HG03280 (cell line): ENCODE data around the gene NSL1.
A peak's percentile ranks its signal among the peaks of the same experiment; 100 is the strongest.
"Not testable (repeated sequence)": the region's sequence is repeated elsewhere in the genome, so short reads cannot be mapped to it uniquely, and the experiment has no call there.

Experiments used
- ATAC-seq: cut with Tn5 transposase; IDR thresholded peaks from one replicate; pipeline ENCODE4 v1.9.1; 2021; ENCODE audit warnings: mild to moderate bottlenecking, moderate library complexity; ENCODE audit not compliant: unreplicated experiment

NSL1 gene

GRCh38 chr1:212791676-212792395 lies at the start of gene NSL1, which contains the start of gene TATDN3:
NSL1 (minus strand) TSS chr1:212791777; CDS start chr1:212791763, 14 bp downstream.
TATDN3 (plus strand) TSS chr1:212791894; CDS start chr1:212791922, 28 bp downstream.
- ATAC-seq, result peak; percentile 64

- no peak for ATAC-seq
These were observed 46.6 kb upstream of the NSL1 start for GRCh38 chr1:212838145-212838544.

GRCh38 chr1:212833211-212834207 lies 41.9 kb upstream of the NSL1 start:
- ATAC-seq, result not testable (repeated sequence)

GRCh38 chr1:212828395-212828794 lies 36.8 kb upstream of the NSL1 start:
- ATAC-seq, result no peak

GRCh38 chr1:212827831-212828278 lies 36.3 kb upstream of the NSL1 start:
- ATAC-seq, result no peak

- ATAC-seq, result no peak
These were observed 35.7 kb upstream of the NSL1 start for GRCh38 chr1:212827171-212827776.

GRCh38 chr1:212825798-212826452 lies 34.3 kb upstream of the NSL1 start:
- no peak for ATAC-seq

GRCh38 chr1:212824201-212824600 lies 32.6 kb upstream of the NSL1 start:
- ATAC-seq, result no peak

GRCh38 chr1:212822956-212823355 lies 31.4 kb upstream of the NSL1 start:
- no peak for ATAC-seq

- ATAC-seq, result no peak
These were observed 29.4 kb upstream of the NSL1 start for GRCh38 chr1:212820969-212821368.

GRCh38 chr1:212819726-212820125 lies 28.1 kb upstream of the NSL1 start:
- peak; percentile 51 for ATAC-seq

- ATAC-seq, result no peak
These were observed 25.1 kb upstream of the NSL1 start for GRCh38 chr1:212816567-212817278.

GRCh38 chr1:212814537-212815334 lies 23.2 kb upstream of the NSL1 start:
- no peak for ATAC-seq

- no peak for ATAC-seq
These were observed 14.2 kb upstream of the NSL1 start for GRCh38 chr1:212805767-212806166.

GRCh38 chr1:212797681-212798080 lies 6.1 kb upstream of the NSL1 start:
- ATAC-seq, result no peak

- ATAC-seq, result peak; percentile 82
These were observed 3.0 kb upstream of the NSL1 start for GRCh38 chr1:212794561-212795014.

GRCh38 chr1:212792396-212792908 lies 875 bp upstream of the NSL1 start:
- ATAC-seq, result no peak

- peak; percentile 30 for ATAC-seq
These were observed 309 bp downstream of the NSL1 start for GRCh38 chr1:212791261-212791675.

- no peak for ATAC-seq
These were observed 5.7 kb downstream of the NSL1 start for GRCh38 chr1:212785871-212786270.
